ENCODE data around the gene HECW1.

The HECW1 gene

GRCh38 chr7:43306404-43306803 is 194.0 kb downstream of the HECW1 start:
- DNase-seq (ENCODE audit: insufficient read length, low spot score) = no peak
- TF ChIP-seq POU2F2 (IDR thresholded peaks at IDR 0.05; ENCODE audit: low read depth, low read length) = no peak
- no peak for TF ChIP-seq PAX5 (IDR thresholded peaks at IDR 0.05; ENCODE audit: insufficient read depth, low read length, severe bottlenecking)
- TF ChIP-seq SPI1 (IDR thresholded peaks at IDR 0.05; ENCODE audit: low read depth, low read length) = no peak
- TF ChIP-seq TAF1 (IDR thresholded peaks at IDR 0.05; ENCODE audit: low read depth, low read length) = no peak
- no peak for TF ChIP-seq POLR2A (IDR thresholded peaks at IDR 0.05; ENCODE audit: low read depth, low read length)
- TF ChIP-seq POLR2AphosphoS5 (IDR thresholded peaks at IDR 0.05; ENCODE audit: low read depth, low read length) = no peak
- no peak for FAIRE-seq

- DNase-seq (ENCODE audit: insufficient read length, low spot score) (no peak), FAIRE-seq (no peak)
- TF ChIP-seq POLR2AphosphoS5 (IDR thresholded peaks at IDR 0.05; ENCODE audit: low read depth, low read length) (no peak), POU2F2 (IDR thresholded peaks at IDR 0.05; ENCODE audit: low read depth, low read length) (no peak), SPI1 (IDR thresholded peaks at IDR 0.05; ENCODE audit: low read depth, low read length) (no peak), PAX5 (IDR thresholded peaks at IDR 0.05; ENCODE audit: insufficient read depth, low read length, severe bottlenecking) (no peak), TAF1 (IDR thresholded peaks at IDR 0.05; ENCODE audit: low read depth, low read length) (no peak), POLR2A (IDR thresholded peaks at IDR 0.05; ENCODE audit: low read depth, low read length) (no peak)
Observed at GRCh38 chr7:43307522-43307921, 195.1 kb downstream of the HECW1 start.

GRCh38 chr7:43308913-43309705 is 196.7 kb downstream of the HECW1 start:
- FAIRE-seq = peak; percentile 28
- TF ChIP-seq POU2F2 (IDR thresholded peaks at IDR 0.05; ENCODE audit: low read depth, low read length) (no peak), POLR2A (IDR thresholded peaks at IDR 0.05; ENCODE audit: low read depth, low read length) (no peak), POLR2AphosphoS5 (IDR thresholded peaks at IDR 0.05; ENCODE audit: low read depth, low read length) (no peak), SPI1 (IDR thresholded peaks at IDR 0.05; ENCODE audit: low read depth, low read length) (no peak), PAX5 (IDR thresholded peaks at IDR 0.05; ENCODE audit: insufficient read depth, low read length, severe bottlenecking) (no peak), TAF1 (IDR thresholded peaks at IDR 0.05; ENCODE audit: low read depth, low read length) (no peak)

GRCh38 chr7:43309706-43310022 is 197.2 kb downstream of the HECW1 start:
- FAIRE-seq (no peak), DNase-seq (ENCODE audit: insufficient read length, low spot score) (no peak)
- TF ChIP-seq PAX5 (IDR thresholded peaks at IDR 0.05; ENCODE audit: insufficient read depth, low read length, severe bottlenecking) (no peak), TAF1 (IDR thresholded peaks at IDR 0.05; ENCODE audit: low read depth, low read length) (no peak), POLR2A (IDR thresholded peaks at IDR 0.05; ENCODE audit: low read depth, low read length) (no peak), POU2F2 (IDR thresholded peaks at IDR 0.05; ENCODE audit: low read depth, low read length) (no peak), SPI1 (IDR thresholded peaks at IDR 0.05; ENCODE audit: low read depth, low read length) (no peak), POLR2AphosphoS5 (IDR thresholded peaks at IDR 0.05; ENCODE audit: low read depth, low read length) (no peak)

More at GRCh38 chr7:43308913-43309705, 196.7 kb downstream of the HECW1 start:
- no peak for DNase-seq (ENCODE audit: insufficient read length, low spot score)

GRCh38 chr7:43311052-43311451 is 198.6 kb downstream of the HECW1 start:
- FAIRE-seq = no peak
- DNase-seq (ENCODE audit: insufficient read length, low spot score) = no peak
- TF ChIP-seq POLR2AphosphoS5 (IDR thresholded peaks at IDR 0.05; ENCODE audit: low read depth, low read length) = no peak
- no peak for TF ChIP-seq POU2F2 (IDR thresholded peaks at IDR 0.05; ENCODE audit: low read depth, low read length)

- FAIRE-seq (no peak), DNase-seq (ENCODE audit: insufficient read length, low spot score) (no peak)
- no peak for TF ChIP-seq POLR2AphosphoS5 (IDR thresholded peaks at IDR 0.05; ENCODE audit: low read depth, low read length)
- TF ChIP-seq PAX5 (IDR thresholded peaks at IDR 0.05; ENCODE audit: insufficient read depth, low read length, severe bottlenecking) = no peak
- no peak for TF ChIP-seq TAF1 (IDR thresholded peaks at IDR 0.05; ENCODE audit: low read depth, low read length)
- no peak for TF ChIP-seq POU2F2 (IDR thresholded peaks at IDR 0.05; ENCODE audit: low read depth, low read length)
- TF ChIP-seq SPI1 (IDR thresholded peaks at IDR 0.05; ENCODE audit: low read depth, low read length) = no peak
- no peak for TF ChIP-seq POLR2A (IDR thresholded peaks at IDR 0.05; ENCODE audit: low read depth, low read length)
Observed at GRCh38 chr7:43311694-43312093, 199.2 kb downstream of the HECW1 start.

GRCh38 chr7:43313628-43314378 is 201.4 kb downstream of the HECW1 start:
- DNase-seq (ENCODE audit: insufficient read length, low spot score) = no peak
- TF ChIP-seq POU2F2 (IDR thresholded peaks at IDR 0.05; ENCODE audit: low read depth, low read length) (no peak), PAX5 (IDR thresholded peaks at IDR 0.05; ENCODE audit: insufficient read depth, low read length, severe bottlenecking) (no peak), SPI1 (IDR thresholded peaks at IDR 0.05; ENCODE audit: low read depth, low read length) (no peak)
- no peak for FAIRE-seq

GRCh38 chr7:43314379-43315158 is 202.1 kb downstream of the HECW1 start:
- no peak for TF ChIP-seq TAF1 (IDR thresholded peaks at IDR 0.05; ENCODE audit: low read depth, low read length)
- TF ChIP-seq POU2F2 (IDR thresholded peaks at IDR 0.05; ENCODE audit: low read depth, low read length) = no peak
- no peak for TF ChIP-seq POLR2A (IDR thresholded peaks at IDR 0.05; ENCODE audit: low read depth, low read length)
- TF ChIP-seq SPI1 (IDR thresholded peaks at IDR 0.05; ENCODE audit: low read depth, low read length) = no peak
- TF ChIP-seq POLR2AphosphoS5 (IDR thresholded peaks at IDR 0.05; ENCODE audit: low read depth, low read length) = no peak
- no peak for TF ChIP-seq PAX5 (IDR thresholded peaks at IDR 0.05; ENCODE audit: insufficient read depth, low read length, severe bottlenecking)
- peak; percentile 25 for DNase-seq (ENCODE audit: insufficient read length, low spot score)
- peak; percentile 71 for FAIRE-seq

GRCh38 chr7:43317075-43317474 is 204.6 kb downstream of the HECW1 start:
- no peak for FAIRE-seq
- TF ChIP-seq POLR2A (IDR thresholded peaks at IDR 0.05; ENCODE audit: low read depth, low read length) (no peak), SPI1 (IDR thresholded peaks at IDR 0.05; ENCODE audit: low read depth, low read length) (no peak), POU2F2 (IDR thresholded peaks at IDR 0.05; ENCODE audit: low read depth, low read length) (no peak), PAX5 (IDR thresholded peaks at IDR 0.05; ENCODE audit: insufficient read depth, low read length, severe bottlenecking) (no peak), TAF1 (IDR thresholded peaks at IDR 0.05; ENCODE audit: low read depth, low read length) (no peak)

More at GRCh38 chr7:43317075-43317474, 204.6 kb downstream of the HECW1 start:
- DNase-seq (ENCODE audit: insufficient read length, low spot score) = no peak

Data from GM12891 (cell line).